OCI-LY1 (cell line): ENCODE measurements around the gene DNAJC3.

ENCODE experiments used
- EZH2 ChIP-seq: fragments of 200-600 bp; sonication (generic), shearing (Covaris generic); IDR thresholded peaks from 2 replicates; pipeline ENCODE4 v1.8.0; 2017; ENCODE audit warnings: borderline replicate concordance, mixed run types, mild to moderate bottlenecking, antibody characterized with exemption, low read length, moderate library complexity, mixed read lengths
- TF ChIP-seq, protein P1 (sequence below): fragments of 200-600 bp; sonication (generic), shearing (Covaris generic); IDR thresholded peaks from 2 replicates; pipeline ENCODE4 v1.5.1; 2017; ENCODE audit warnings: mild to moderate bottlenecking, antibody characterized with exemption, low read length, moderate library complexity, mixed read lengths

- TF ChIP-seq, protein P1, sequence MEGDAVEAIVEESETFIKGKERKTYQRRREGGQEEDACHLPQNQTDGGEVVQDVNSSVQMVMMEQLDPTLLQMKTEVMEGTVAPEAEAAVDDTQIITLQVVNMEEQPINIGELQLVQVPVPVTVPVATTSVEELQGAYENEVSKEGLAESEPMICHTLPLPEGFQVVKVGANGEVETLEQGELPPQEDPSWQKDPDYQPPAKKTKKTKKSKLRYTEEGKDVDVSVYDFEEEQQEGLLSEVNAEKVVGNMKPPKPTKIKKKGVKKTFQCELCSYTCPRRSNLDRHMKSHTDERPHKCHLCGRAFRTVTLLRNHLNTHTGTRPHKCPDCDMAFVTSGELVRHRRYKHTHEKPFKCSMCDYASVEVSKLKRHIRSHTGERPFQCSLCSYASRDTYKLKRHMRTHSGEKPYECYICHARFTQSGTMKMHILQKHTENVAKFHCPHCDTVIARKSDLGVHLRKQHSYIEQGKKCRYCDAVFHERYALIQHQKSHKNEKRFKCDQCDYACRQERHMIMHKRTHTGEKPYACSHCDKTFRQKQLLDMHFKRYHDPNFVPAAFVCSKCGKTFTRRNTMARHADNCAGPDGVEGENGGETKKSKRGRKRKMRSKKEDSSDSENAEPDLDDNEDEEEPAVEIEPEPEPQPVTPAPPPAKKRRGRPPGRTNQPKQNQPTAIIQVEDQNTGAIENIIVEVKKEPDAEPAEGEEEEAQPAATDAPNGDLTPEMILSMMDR = no peak
- TF ChIP-seq EZH2 = no peak
Observed at GRCh38 chr13:95650696-95651095, 26.2 kb upstream of the DNAJC3 start.
